Right lobe of liver (tissue), 6 donors: ENCODE data around the gene TBC1D5. TPM values are rescaled to one million over a fixed set of nuclear protein-coding genes. Genes with fewer than 3 reads are reported as not detected.

ENCODE experiments used
- ATAC-seq, 4 donors: fragments of 200-7000 bp; cut with Tn5 transposase; one replicate each; pipeline ENCODE4 v1.9.1; 2020; ENCODE audit warnings: mild to moderate bottlenecking in 4 of 4, moderate library complexity in 4 of 4
- DNase-seq, 3 donors: peaks; one replicate each; pipeline ENCODE4 v3.0.0-alpha.2; 2020
- H3K27ac ChIP-seq, 3 donors: fragments of 200-600 bp; one replicate each; pipeline ENCODE4 v1.8.0; 2022
- H3K27me3 ChIP-seq, 2 donors: fragments of 200-600 bp; one replicate each; pipeline ENCODE4 v1.8.0; 2022
- H3K36me3 ChIP-seq, 4 donors: fragments of 200-600 bp; sonication (generic) in 1 of 4; one replicate each; pipeline versions ENCODE4 v1.5.1 to v1.8.0; 2017 to 2022; ENCODE audit warnings: control low read depth in 1 of 4
- H3K4me1 ChIP-seq, 4 donors: fragments of 200-600 bp; sonication (generic) in 1 of 4; one replicate each; pipeline versions ENCODE4 v1.5.1 to v1.8.0; 2017 to 2022; ENCODE audit warnings: control low read depth in 1 of 4
- H3K4me3 ChIP-seq, 3 donors: fragments of 200-600 bp; one replicate each; pipeline ENCODE4 v1.8.0; 2022
- H3K9me3 ChIP-seq, 4 donors: fragments of 200-600 bp; sonication (generic) in 1 of 4; one replicate each; pipeline versions ENCODE4 v1.5.1 to v1.8.0; 2017 to 2022; ENCODE audit warnings: control low read depth in 1 of 4
- CTCF ChIP-seq, 4 donors: fragments of 200-600 bp in 3 of 4; fragments of 450-650 bp in 1 of 4; IDR thresholded peaks; one replicate each; pipeline versions ENCODE4 v1.5.1 to v1.8.0; 2016 to 2022; ENCODE audit warnings: antibody characterized with exemption in 4 of 4, mild to moderate bottlenecking in 2 of 4
- POLR2A ChIP-seq: fragments of 450-650 bp; IDR thresholded peaks from one replicate; pipeline ENCODE4 v1.6.1; 2017; ENCODE audit warnings: antibody characterized with exemption, mild to moderate bottlenecking
- WGBS: methylation state at CpG from one replicate; pipeline ENCODE4 v1.1.6; 2018; ENCODE audit warnings: low coverage, low lambda C conversion rate; ENCODE audit not compliant: insufficient coverage; ENCODE audit errors: missing lambda C conversion rate; 5-methylcytosine and 5-hydroxymethylcytosine counted together
- intact Hi-C, 2 donors: fragments of 100-400 bp; cut with DNase I; formaldehyde crosslinking; loops; one replicate each; pipeline versions ENCODE4 v1.11.2 to v1.14.1; 2022
- total RNA-seq, 6 experiments: library from RNA; depleted of rRNA in 2 of 6; stranded (reverse); fragments of >200 nt in 2 of 6; fragmentation: NEBNext Ultra II Directional in 3 of 6; extraction: Animal tissue kit (Norgen Biotek cat#: 25700) in 3 of 6; gene quantifications; one replicate each; pipeline versions ENCODE4 v1.1.0 to v1.2.4, GENCODE V29; 2016 to 2023
- donor health status: DM: no; HTN: yes; CAD: no.
- donor health status: DM: no; HTN: no; CAD: no.
- donor health status: DM: no; HTN: no; CAD: no.
- donor health status: DM: no; HTN: yes; CAD: no.
- donor health status: DM: no; HTN: yes; CAD: no.

TBC1D5 gene
- total RNA-seq, 6 experiments from 2014 or later, result 21.5 to 33.4 (median 27.7) TPM

GRCh38 chr3:17120115-17120514 lies 622.3 kb downstream of the TBC1D5 start:
- intact Hi-C loops, result no loop called here
- ATAC-seq (no peak), DNase-seq (no peak)
- H3K4me3 ChIP-seq, result no peak overlapping the region
- WGBS, result 81% methylated on average over 2 of the region's 4 CpGs
- TF ChIP-seq CTCF (IDR thresholded peaks at IDR 0.05) (no peak), POLR2A (no peak)
- no peak overlapping the region for H3K27ac ChIP-seq
- no peaks in the 10 kb centered on the region for H3K36me3 ChIP-seq
- H3K27me3 ChIP-seq, result no peaks in the 10 kb centered on the region
- no peaks in the 10 kb centered on the region for H3K4me1 ChIP-seq
- H3K9me3 ChIP-seq, result no peaks in the 10 kb centered on the region

GRCh38 chr3:17119201-17120072 lies 623.0 kb downstream of the TBC1D5 start:
- Histone ChIP-seq H3K36me3 (no peaks in the 10 kb centered on the region), H3K4me3 (no peak overlapping the region), H3K9me3 (no peaks in the 10 kb centered on the region), H3K27me3 (no peaks in the 10 kb centered on the region), H3K4me1 (no peaks in the 10 kb centered on the region), H3K27ac (no peak overlapping the region)
- intact Hi-C loops, result no loop called here
- no peak for DNase-seq
- no peak for ATAC-seq
- 66% methylated on average over 2 of the region's 5 CpGs for WGBS
- no peak for TF ChIP-seq POLR2A
- TF ChIP-seq CTCF (IDR thresholded peaks at IDR 0.05), result no peak

GRCh38 chr3:17118771-17119170 lies 623.7 kb downstream of the TBC1D5 start:
- DNase-seq (no peak), ATAC-seq (peak in 1 of 4 donors; percentile 25)
- intact Hi-C loops, result no loop called here
- no peaks in the 10 kb centered on the region for H3K4me1 ChIP-seq
- no peaks in the 10 kb centered on the region for H3K27me3 ChIP-seq
- H3K36me3 ChIP-seq, result no peaks in the 10 kb centered on the region
- 90% methylated on average over 6 of the region's 6 CpGs for WGBS
- H3K4me3 ChIP-seq, result no peak overlapping the region
- no peak for TF ChIP-seq POLR2A
- TF ChIP-seq CTCF (IDR thresholded peaks at IDR 0.05), result no peak
- H3K27ac ChIP-seq, result no peak overlapping the region
- no peaks in the 10 kb centered on the region for H3K9me3 ChIP-seq

GRCh38 chr3:17116007-17116600 lies 626.3 kb downstream of the TBC1D5 start:
- H3K4me1 ChIP-seq, result no peaks in the 10 kb centered on the region
- 73% methylated on average over 6 of the region's 8 CpGs for WGBS
- no peak overlapping the region for H3K27ac ChIP-seq
- H3K9me3 ChIP-seq, result no peaks in the 10 kb centered on the region
- H3K27me3 ChIP-seq, result no peaks in the 10 kb centered on the region
- TF ChIP-seq CTCF (IDR thresholded peaks at IDR 0.05), result no peak
- H3K4me3 ChIP-seq, result no peak overlapping the region
- no peak for ATAC-seq
- no peak for DNase-seq
- intact Hi-C loops, result no loop called here
- H3K36me3 ChIP-seq, result no peaks in the 10 kb centered on the region
